A549 (cell line): ENCODE results near the gene EIF2B5. TPM values are rescaled to one million over a fixed set of nuclear protein-coding genes. Genes with fewer than 3 reads are reported as not detected.

Experiments
- ATAC-seq, 2 experiments: fragments of 200-7000 bp in 1 of 2; fragments of >200 bp in 1 of 2; cut with Nextera tagmentation in 1 of 2; cut with Tn5 transposase in 1 of 2; 3 replicates each; pipeline versions ENCODE4 v1.8.0 to v1.9.1; 2018 to 2020; ENCODE audit warnings: mild to moderate bottlenecking in 1 of 2, moderate library complexity in 1 of 2
- CTCF ChIA-PET: fragments of 300-600 bp; sonication (Branson Sonifier 250); formaldehyde crosslinking; extraction: SDS; loops from one replicate; lab custom pipeline; 2021; ENCODE audit warnings: antibody characterized with exemption, inconsistent platforms; lab: Yijun Ruan, JAX
- POLR2A ChIA-PET: fragments of 350-600 bp; formaldehyde crosslinking; extraction: SDS; loops from one replicate; lab custom pipeline; 2021; ENCODE audit warnings: antibody characterized with exemption, inconsistent platforms; lab: Yijun Ruan, JAX
- DNase-seq, 2 experiments: peaks; one replicate each; pipeline versions ENCODE4 v3.0.0 to v3.0.0-alpha.2; 2011 to 2016; ENCODE audit warnings: low read depth in 1 of 2, low spot score in 1 of 2
- FAIRE-seq: peaks from 2 replicates; lab custom pipeline; 2011; peaks lifted over from hg19 to GRCh38; lab: Jason Lieb, UNC
- H3K27ac ChIP-seq, 2 experiments: fragments of >200 bp; sonication (Bioruptor Twin); formaldehyde crosslinking; 3 replicates each; pipeline ENCODE4 v1.5.1; 2016 to 2017
- H3K4me1 ChIP-seq: fragments of >200 bp; sonication (Bioruptor Twin); formaldehyde crosslinking; 3 replicates; pipeline ENCODE4 v1.6.1; 2016
- H3K4me2 ChIP-seq: fragments of >200 bp; sonication (Bioruptor Twin); formaldehyde crosslinking; 3 replicates; pipeline ENCODE4 v1.6.1; 2016
- H3K4me3 ChIP-seq: fragments of >200 bp; sonication (Bioruptor Twin); formaldehyde crosslinking; 3 replicates; pipeline ENCODE4 v1.5.1; 2016
- H3K9me3 ChIP-seq: fragments of >200 bp; sonication (Bioruptor Twin); formaldehyde crosslinking; 3 replicates; pipeline ENCODE4 v1.6.1; 2016
- BHLHE40 ChIP-seq: IDR thresholded peaks from 2 replicates; pipeline ENCODE4 v1.6.1; 2012; ENCODE audit warnings: low read depth, low read length, inconsistent platforms
- CBX2 ChIP-seq: fragments of 200-600 bp; sonication (generic); IDR thresholded peaks from 2 replicates; pipeline ENCODE4 v1.6.1; 2016; ENCODE audit warnings: low read depth, mild to moderate bottlenecking, borderline replicate concordance
- CHD2 ChIP-seq: fragments of 150-350 bp; IDR thresholded peaks from 2 replicates; pipeline ENCODE4 v1.6.1; 2014; ENCODE audit warnings: low read length; ENCODE audit not compliant: partially characterized antibody
- EHMT2 ChIP-seq: fragments of 200-600 bp; sonication (generic); IDR thresholded peaks from 2 replicates; pipeline ENCODE4 v1.6.1; 2016; ENCODE audit warnings: antibody characterized with exemption, low read depth, mild to moderate bottlenecking, moderate library complexity
- EP300 ChIP-seq, 2 experiments: fragments of >200 bp; sonication (Bioruptor Twin); formaldehyde crosslinking; IDR thresholded peaks; 2 replicates in 1 of 2; 3 replicates in 1 of 2; pipeline ENCODE4 v1.6.1; 2016 to 2017
- ESRRA ChIP-seq: fragments of 150-350 bp; IDR thresholded peaks from 2 replicates; pipeline ENCODE4 v1.6.1; 2014; ENCODE audit warnings: mild to moderate bottlenecking, low read length, borderline replicate concordance
- FOSB ChIP-seq: fragments of 250-450 bp; sonication (Bioruptor Pico); IDR thresholded peaks from 2 replicates; pipeline ENCODE4 v1.5.0; 2020; ENCODE audit warnings: mild to moderate bottlenecking, moderate library complexity
- FOSL2 ChIP-seq, 2 experiments: fragments of 450-650 bp in 1 of 2; fragments of >200 bp in 1 of 2; sonication (Bioruptor Twin) in 1 of 2; formaldehyde crosslinking; IDR thresholded peaks; 2 replicates each; pipeline versions ENCODE4 v1.5.0 to v1.6.1; 2016 to 2020; ENCODE audit warnings: mild to moderate bottlenecking in 1 of 2, moderate library complexity in 1 of 2
- GATA3 ChIP-seq: IDR thresholded peaks from 2 replicates; pipeline ENCODE4 v1.6.1; 2012; ENCODE audit warnings: borderline replicate concordance
- HDAC2 ChIP-seq: fragments of 200-600 bp; sonication (generic); IDR thresholded peaks from 2 replicates; pipeline ENCODE4 v1.6.1; 2016
- HEYL ChIP-seq: fragments of 250-450 bp; sonication (Bioruptor Pico); IDR thresholded peaks from 2 replicates; pipeline ENCODE4 v1.8.0; 2021; ENCODE audit warnings: mild to moderate bottlenecking, moderate library complexity
- HOXA7 ChIP-seq: fragments of 250-450 bp; sonication (Bioruptor Pico); IDR thresholded peaks from 2 replicates; pipeline ENCODE4 v1.5.0; 2020; ENCODE audit warnings: mild to moderate bottlenecking, moderate library complexity
- HOXB13 ChIP-seq: fragments of 250-450 bp; sonication (Bioruptor Pico); IDR thresholded peaks from 2 replicates; pipeline ENCODE4 v1.5.0; 2020; ENCODE audit warnings: low read depth, mild to moderate bottlenecking, moderate library complexity
- HOXB5 ChIP-seq: fragments of 250-450 bp; sonication (Bioruptor Pico); IDR thresholded peaks from 2 replicates; pipeline ENCODE4 v1.5.0; 2020; ENCODE audit warnings: mild to moderate bottlenecking, moderate library complexity
- JUN ChIP-seq, 2 experiments: fragments of >200 bp; sonication (Bioruptor Twin); formaldehyde crosslinking; IDR thresholded peaks; 2 replicates in 1 of 2; 3 replicates in 1 of 2; pipeline ENCODE4 v1.6.1; 2016 to 2017
- KDM1A ChIP-seq: fragments of 200-600 bp; sonication (generic); IDR thresholded peaks from 2 replicates; pipeline ENCODE4 v1.6.1; 2016; ENCODE audit warnings: low read depth, mild to moderate bottlenecking
- MAFK ChIP-seq: fragments of 450-650 bp; IDR thresholded peaks from 2 replicates; pipeline ENCODE4 v1.6.1; 2014; ENCODE audit not compliant: partially characterized antibody
- MAZ ChIP-seq: fragments of 150-350 bp; IDR thresholded peaks from 2 replicates; pipeline ENCODE4 v1.6.1; 2014; ENCODE audit warnings: antibody characterized with exemption, low read depth, low read length, borderline replicate concordance
- MYC ChIP-seq: IDR thresholded peaks from 2 replicates; pipeline ENCODE4 v1.6.1; 2012; ENCODE audit warnings: mild to moderate bottlenecking, inconsistent platforms, low read length, improper control_type of control experiment, borderline replicate concordance
- NR3C1 ChIP-seq: fragments of >200 bp; sonication (Bioruptor Twin); formaldehyde crosslinking; IDR thresholded peaks from 3 replicates; pipeline ENCODE4 v1.6.1; 2017
- POLR2AphosphoS2 ChIP-seq: conservative IDR thresholded peaks from 2 replicates; pipeline ENCODE4 v1.6.1; 2012; ENCODE audit warnings: low read length, improper control_type of control experiment, inconsistent platforms
- RCOR1 ChIP-seq: fragments of 150-350 bp; IDR thresholded peaks from 2 replicates; pipeline ENCODE4 v1.6.1; 2014; ENCODE audit warnings: antibody characterized with exemption, low read length, low read depth
- RNF2 ChIP-seq: fragments of 200-600 bp; sonication (generic); IDR thresholded peaks from 2 replicates; pipeline ENCODE4 v1.6.1; 2016; ENCODE audit warnings: low read depth, mild to moderate bottlenecking, antibody characterized with exemption, moderate library complexity, borderline replicate concordance
- SMC3 ChIP-seq: fragments of >200 bp; sonication (Bioruptor Twin); formaldehyde crosslinking; IDR thresholded peaks from 3 replicates; pipeline ENCODE4 v1.6.1; 2018; ENCODE audit warnings: inconsistent platforms
- TFCP2L1 ChIP-seq: fragments of 250-450 bp; sonication (Bioruptor Pico); IDR thresholded peaks from 2 replicates; pipeline ENCODE4 v1.5.0; 2021; ENCODE audit warnings: mild to moderate bottlenecking
- whole genome bisulfite sequencing: methylation state at CpG from one replicate; pipeline ENCODE4 v1.1.6; 2017; ENCODE audit errors: missing lambda C conversion rate; 5-methylcytosine and 5-hydroxymethylcytosine counted together
- polyA plus RNA-seq, 4 experiments: library from polyadenylated mRNA; depleted of rRNA in 3 of 4; stranded (reverse); fragments of >200 nt; fragmentation: RNase III in 1 of 4; extraction: RNeasy Plus Mini Kit Qiagen cat#74134 plus additional on column Dnase treatment in 1 of 4; gene quantifications; 2 replicates in 3 of 4; 3 replicates in 1 of 4; pipeline ENCODE4 v1.2.3, GENCODE V29; 2011 to 2017
- TF ChIP-seq, protein P1 (sequence below): IDR thresholded peaks from 2 replicates; pipeline ENCODE4 v1.6.1; 2012
- TF ChIP-seq, protein P2 (sequence below): IDR thresholded peaks from 2 replicates; pipeline ENCODE4 v1.6.1; 2012; ENCODE audit warnings: low read depth, borderline replicate concordance
- TF ChIP-seq, protein P3 (sequence below): fragments of 250-450 bp; sonication (Bioruptor Pico); IDR thresholded peaks from 2 replicates; pipeline ENCODE4 v1.5.0; 2021; ENCODE audit warnings: mild to moderate bottlenecking, moderate library complexity, borderline replicate concordance
- TF ChIP-seq, protein P4 (sequence below): fragments of 450-650 bp; IDR thresholded peaks from 2 replicates; pipeline ENCODE4 v1.6.1; 2014; ENCODE audit warnings: antibody characterized with exemption
- TF ChIP-seq, protein P5 (sequence below): fragments of 250-450 bp; sonication (Bioruptor Pico); IDR thresholded peaks from 2 replicates; pipeline ENCODE4 v1.5.0; 2020; ENCODE audit warnings: low read depth, mild to moderate bottlenecking, moderate library complexity

EIF2B5 gene
- polyA plus RNA-seq, 2 of the 4 experiments (the other 2 are of a cell fraction): 32.1 to 32.7 TPM

DNA sequence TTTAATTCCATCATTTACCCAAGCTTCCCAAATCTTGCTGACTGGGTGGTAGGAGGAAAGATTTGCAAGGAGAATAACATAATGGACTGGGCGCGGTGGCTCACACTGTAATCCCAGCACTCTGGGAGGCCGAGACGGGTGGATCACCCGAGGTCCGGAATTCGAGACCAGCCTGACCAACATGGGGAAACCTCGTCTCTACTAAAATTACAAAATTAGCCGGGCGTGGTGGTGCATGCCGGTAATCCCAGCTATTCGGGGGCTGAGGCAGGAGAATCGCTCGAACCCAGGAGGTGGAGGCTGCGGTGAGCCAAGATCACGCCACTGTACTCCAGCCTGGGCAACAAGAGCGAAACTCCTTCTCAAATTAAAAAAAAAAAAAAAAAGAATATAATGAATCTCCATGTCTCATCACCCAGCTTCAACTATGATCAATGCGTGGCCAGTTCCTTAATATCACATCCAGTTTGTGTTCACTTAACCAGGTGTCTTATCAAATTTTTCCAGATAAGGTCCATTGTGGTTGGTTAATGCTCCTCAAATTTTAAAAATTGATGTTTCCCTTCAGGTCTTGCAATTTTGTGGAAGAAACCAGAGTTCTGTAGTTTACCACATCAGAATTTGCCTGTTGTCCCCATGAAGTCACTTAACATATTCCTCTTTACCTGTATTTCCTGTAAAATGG is 49.5 kb downstream of the EIF2B5 start:
- ATAC-seq (no peak), FAIRE-seq (no peak), DNase-seq (no peak)
- 95% methylated on average over 18 of the region's 18 CpGs for WGBS
- H3K4me2 ChIP-seq: peak overlapping the region; percentile 86
- no peaks in the 10 kb centered on the region for H3K9me3 ChIP-seq
- H3K27ac ChIP-seq: peak overlapping the region; percentile 86 to 96; a peak in 5 of 6 replicates
- ChIA-PET CTCF (interaction anchor here (0.7 to 1.7 kb wide), 5 partner anchors 8 to 205 kb away, joined by 3 to 6 read pairs (median 4); partner anchors contain the start of gene EEF1AKMT4), POLR2A (interaction anchor here (0.5 to 1.2 kb wide), 3 partner anchors 8 to 169 kb away, joined by 3 to 14 read pairs (median 4); partner anchors contain the start of gene DVL3)
- TF ChIP-seq MAZ: no peak
- no peak for TF ChIP-seq CHD2
- TF ChIP-seq TFCP2L1: no peak
- no peak for TF ChIP-seq EP300 (IDR thresholded peaks at IDR 0.05)
- no peak for TF ChIP-seq JUN (IDR thresholded peaks at IDR 0.05)
- TF ChIP-seq CBX2: no peak
- TF ChIP-seq HOXB5 (CRISPR knock-in tag): no peak
- TF ChIP-seq, protein P1, sequence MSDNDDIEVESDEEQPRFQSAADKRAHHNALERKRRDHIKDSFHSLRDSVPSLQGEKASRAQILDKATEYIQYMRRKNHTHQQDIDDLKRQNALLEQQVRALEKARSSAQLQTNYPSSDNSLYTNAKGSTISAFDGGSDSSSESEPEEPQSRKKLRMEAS: no peak
- TF ChIP-seq BHLHE40: no peak
- TF ChIP-seq HOXB13 (CRISPR knock-in tag): no peak
- no peak for TF ChIP-seq KDM1A
- TF ChIP-seq HOXA7: no peak
- TF ChIP-seq NR3C1: no peak
- no peak for TF ChIP-seq MAFK
- TF ChIP-seq HDAC2: no peak
- TF ChIP-seq MYC: no peak
- peaks cover 12% of the 10 kb centered on the region; the same call in 2 of the 3 replicates for H3K4me1 ChIP-seq
- no peak overlapping the region for H3K4me3 ChIP-seq

DNA sequence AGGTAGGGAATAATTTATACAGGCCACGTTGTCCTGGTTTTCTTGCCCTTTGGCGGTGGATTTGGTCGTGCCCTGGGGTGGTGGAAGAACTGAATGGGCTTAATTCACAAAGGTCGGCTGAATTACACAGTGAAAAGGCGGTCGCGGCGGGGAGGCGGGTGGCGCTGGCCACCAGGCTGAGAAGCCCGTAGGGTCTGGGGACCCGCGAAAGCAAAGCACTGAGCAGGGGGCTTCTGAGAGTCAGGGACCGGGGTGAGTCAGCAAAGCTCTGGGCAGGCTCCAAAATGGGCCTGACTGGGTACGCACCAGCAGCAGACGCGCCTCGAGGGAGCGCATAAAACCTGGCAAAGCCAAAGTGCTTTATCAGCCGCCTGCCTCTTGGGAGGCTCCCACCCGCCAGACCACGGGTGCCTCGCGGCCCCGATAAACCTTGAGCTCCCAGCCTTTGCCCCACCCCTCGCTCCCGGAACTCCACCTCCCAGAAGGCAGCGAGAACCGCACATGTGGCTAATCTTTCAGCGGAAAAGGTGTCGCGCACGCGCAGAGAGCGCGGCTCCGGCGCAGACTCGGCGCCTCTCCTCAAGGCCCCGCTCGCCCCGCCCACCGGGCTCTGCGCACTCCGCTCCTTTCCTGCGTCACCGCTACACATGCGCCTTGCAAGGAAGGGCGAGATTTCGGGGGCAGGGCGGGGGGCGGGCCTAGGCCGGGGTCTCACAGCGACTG is 50.5 kb downstream of the EIF2B5 start:
- ChIA-PET POLR2A (interaction anchor here (0.5 to 1.4 kb wide), 6 partner anchors 9 to 170 kb away, joined by 3 to 14 read pairs (median 4); partner anchors contain the start of genes AP2M1 and DVL3), CTCF (interaction anchor here (1.3 kb wide), 1 partner anchor 9 kb away, joined by 3 read pairs; no protein-coding TSS in a partner anchor)
- WGBS: 13% methylated on average over 14 of the region's 55 CpGs
- FAIRE-seq: no peak
- Histone ChIP-seq H3K4me3 (peak overlapping the region; percentile 88), H3K9me3 (no peaks in the 10 kb centered on the region), H3K27ac (peak overlapping the region; percentile 86 to 96), H3K4me1 (peaks cover 12% of the 10 kb centered on the region; the same call in 2 of the 3 replicates), H3K4me2 (peak overlapping the region; percentile 86)
- DNase-seq: peak; percentile 87 to 98
- peak; percentile 87 to 95 for ATAC-seq
- TF ChIP-seq MYC: peak; percentile 75; the same call in 1 of the 2 replicates
- TF ChIP-seq CHD2: no peak
- TF ChIP-seq, protein P2, sequence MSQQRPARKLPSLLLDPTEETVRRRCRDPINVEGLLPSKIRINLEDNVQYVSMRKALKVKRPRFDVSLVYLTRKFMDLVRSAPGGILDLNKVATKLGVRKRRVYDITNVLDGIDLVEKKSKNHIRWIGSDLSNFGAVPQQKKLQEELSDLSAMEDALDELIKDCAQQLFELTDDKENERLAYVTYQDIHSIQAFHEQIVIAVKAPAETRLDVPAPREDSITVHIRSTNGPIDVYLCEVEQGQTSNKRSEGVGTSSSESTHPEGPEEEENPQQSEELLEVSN: peak; percentile 86
- TF ChIP-seq EHMT2: no peak
- TF ChIP-seq, protein P3, sequence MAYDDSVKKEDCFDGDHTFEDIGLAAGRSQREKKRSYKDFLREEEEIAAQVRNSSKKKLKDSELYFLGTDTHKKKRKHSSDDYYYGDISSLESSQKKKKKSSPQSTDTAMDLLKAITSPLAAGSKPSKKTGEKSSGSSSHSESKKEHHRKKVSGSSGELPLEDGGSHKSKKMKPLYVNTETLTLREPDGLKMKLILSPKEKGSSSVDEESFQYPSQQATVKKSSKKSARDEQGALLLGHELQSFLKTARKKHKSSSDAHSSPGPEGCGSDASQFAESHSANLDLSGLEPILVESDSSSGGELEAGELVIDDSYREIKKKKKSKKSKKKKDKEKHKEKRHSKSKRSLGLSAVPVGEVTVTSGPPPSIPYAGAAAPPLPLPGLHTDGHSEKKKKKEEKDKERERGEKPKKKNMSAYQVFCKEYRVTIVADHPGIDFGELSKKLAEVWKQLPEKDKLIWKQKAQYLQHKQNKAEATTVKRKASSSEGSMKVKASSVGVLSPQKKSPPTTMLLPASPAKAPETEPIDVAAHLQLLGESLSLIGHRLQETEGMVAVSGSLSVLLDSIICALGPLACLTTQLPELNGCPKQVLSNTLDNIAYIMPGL (CRISPR knock-in tag): no peak
- no peak for TF ChIP-seq SMC3
- no peak for TF ChIP-seq FOSB (CRISPR knock-in tag)
- peak in 1 of 2 experiments; percentile 61; a peak in 3 of 5 replicates for TF ChIP-seq JUN (IDR thresholded peaks at IDR 0.05)
- TF ChIP-seq GATA3: no peak
- no peak for TF ChIP-seq ESRRA
- TF ChIP-seq RNF2: no peak
- 0 out of 2 replicates have a peak, but pooled peaks have one; percentile 34 for TF ChIP-seq POLR2AphosphoS2
- TF ChIP-seq FOSL2 (IDR thresholded peaks at IDR 0.05): no peak
- TF ChIP-seq FOSL2 (CRISPR knock-in tag; IDR thresholded peaks at IDR 0.05): 0 out of 2 replicates have a peak, but pooled peaks have one; percentile 26
- TF ChIP-seq, protein P1: peak; percentile 91
- no peak for TF ChIP-seq RCOR1
- no peak for TF ChIP-seq MAZ
- TF ChIP-seq, protein P4, sequence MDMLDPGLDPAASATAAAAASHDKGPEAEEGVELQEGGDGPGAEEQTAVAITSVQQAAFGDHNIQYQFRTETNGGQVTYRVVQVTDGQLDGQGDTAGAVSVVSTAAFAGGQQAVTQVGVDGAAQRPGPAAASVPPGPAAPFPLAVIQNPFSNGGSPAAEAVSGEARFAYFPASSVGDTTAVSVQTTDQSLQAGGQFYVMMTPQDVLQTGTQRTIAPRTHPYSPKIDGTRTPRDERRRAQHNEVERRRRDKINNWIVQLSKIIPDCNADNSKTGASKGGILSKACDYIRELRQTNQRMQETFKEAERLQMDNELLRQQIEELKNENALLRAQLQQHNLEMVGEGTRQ: 0 out of 2 replicates have a peak, but pooled peaks have one; percentile 23
- peak; percentile 70; the same call in 1 of the 2 replicates for TF ChIP-seq HOXB13 (CRISPR knock-in tag)
- TF ChIP-seq, protein P5, sequence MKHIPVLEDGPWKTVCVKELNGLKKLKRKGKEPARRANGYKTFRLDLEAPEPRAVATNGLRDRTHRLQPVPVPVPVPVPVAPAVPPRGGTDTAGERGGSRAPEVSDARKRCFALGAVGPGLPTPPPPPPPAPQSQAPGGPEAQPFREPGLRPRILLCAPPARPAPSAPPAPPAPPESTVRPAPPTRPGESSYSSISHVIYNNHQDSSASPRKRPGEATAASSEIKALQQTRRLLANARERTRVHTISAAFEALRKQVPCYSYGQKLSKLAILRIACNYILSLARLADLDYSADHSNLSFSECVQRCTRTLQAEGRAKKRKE (CRISPR knock-in tag): peak; percentile 70
- TF ChIP-seq HEYL (CRISPR knock-in tag): no peak
